A673 (cell line): ENCODE results near the gene ADD3.

Experiments used
- EZH2 ChIP-seq: fragments of 200-600 bp; sonication (generic); IDR thresholded peaks from 2 replicates; pipeline ENCODE4 v1.6.1; 2017; ENCODE audit warnings: borderline replicate concordance, low read depth, mild to moderate bottlenecking, mixed read lengths, antibody characterized with exemption, low read length; ENCODE audit not compliant: poor library complexity, severe bottlenecking
- TF ChIP-seq, protein P1 (sequence below): fragments of 300-800, 200-600 bp; sonication (generic); conservative IDR thresholded peaks from 2 replicates; pipeline ENCODE4 v1.5.1; 2017; ENCODE audit warnings: low read depth, mild to moderate bottlenecking, antibody characterized with exemption, low read length, moderate library complexity, mixed read lengths

GRCh38 chr10:110174201-110174600 lies 166.4 kb downstream of the ADD3 start:
- TF ChIP-seq, protein P1, sequence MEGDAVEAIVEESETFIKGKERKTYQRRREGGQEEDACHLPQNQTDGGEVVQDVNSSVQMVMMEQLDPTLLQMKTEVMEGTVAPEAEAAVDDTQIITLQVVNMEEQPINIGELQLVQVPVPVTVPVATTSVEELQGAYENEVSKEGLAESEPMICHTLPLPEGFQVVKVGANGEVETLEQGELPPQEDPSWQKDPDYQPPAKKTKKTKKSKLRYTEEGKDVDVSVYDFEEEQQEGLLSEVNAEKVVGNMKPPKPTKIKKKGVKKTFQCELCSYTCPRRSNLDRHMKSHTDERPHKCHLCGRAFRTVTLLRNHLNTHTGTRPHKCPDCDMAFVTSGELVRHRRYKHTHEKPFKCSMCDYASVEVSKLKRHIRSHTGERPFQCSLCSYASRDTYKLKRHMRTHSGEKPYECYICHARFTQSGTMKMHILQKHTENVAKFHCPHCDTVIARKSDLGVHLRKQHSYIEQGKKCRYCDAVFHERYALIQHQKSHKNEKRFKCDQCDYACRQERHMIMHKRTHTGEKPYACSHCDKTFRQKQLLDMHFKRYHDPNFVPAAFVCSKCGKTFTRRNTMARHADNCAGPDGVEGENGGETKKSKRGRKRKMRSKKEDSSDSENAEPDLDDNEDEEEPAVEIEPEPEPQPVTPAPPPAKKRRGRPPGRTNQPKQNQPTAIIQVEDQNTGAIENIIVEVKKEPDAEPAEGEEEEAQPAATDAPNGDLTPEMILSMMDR: no peak
- TF ChIP-seq EZH2: no peak
